Keratinocyte (primary cell): ENCODE results near the gene FAM120C. TPM values are rescaled to one million over a fixed set of nuclear protein-coding genes. Genes with fewer than 3 reads are reported as not detected.

ENCODE experiments used
- DNase-seq: peaks from one replicate; pipeline ENCODE4 v3.0.0-alpha.2; 2011; ENCODE audit warnings: low read depth, missing footprints, low spot score
- FAIRE-seq: peaks from 2 replicates; lab custom pipeline; 2011; peaks lifted over from hg19 to GRCh38; lab: Jason Lieb, UNC
- H2AFZ ChIP-seq: 2 replicates; pipeline ENCODE4 v1.6.0; 2012; ENCODE audit warnings: low read length, control low read depth, inconsistent platforms; ENCODE audit not compliant: control insufficient read depth
- H3K27ac ChIP-seq: 2 replicates; pipeline ENCODE4 v1.5.1; 2011; ENCODE audit warnings: low read length; ENCODE audit not compliant: control insufficient read depth, insufficient read depth
- H3K27me3 ChIP-seq: 3 replicates; pipeline ENCODE4 v1.6.0; 2011; ENCODE audit warnings: low read length; ENCODE audit not compliant: control insufficient read depth, insufficient read depth; ENCODE audit errors: extremely low read depth
- H3K36me3 ChIP-seq, 2 experiments: 2 replicates in 1 of 2; 3 replicates in 1 of 2; pipeline ENCODE4 v1.5.1; 2011; ENCODE audit warnings: low read length in 2 of 2, mild to moderate bottlenecking in 1 of 2; ENCODE audit not compliant: control insufficient read depth in 2 of 2, insufficient read depth in 2 of 2; ENCODE audit errors: extremely low read depth in 1 of 2
- H3K4me1 ChIP-seq: 3 replicates; pipeline ENCODE4 v1.5.1; 2011; ENCODE audit warnings: low read length; ENCODE audit not compliant: control insufficient read depth, insufficient read depth; ENCODE audit errors: extremely low read depth
- H3K4me2 ChIP-seq: 3 replicates; pipeline ENCODE4 v1.6.0; 2011; ENCODE audit warnings: low read depth, low read length; ENCODE audit not compliant: control insufficient read depth, insufficient read depth; ENCODE audit errors: extremely low read depth
- H3K4me3 ChIP-seq, 3 experiments: fragments of 200-600 bp in 1 of 3; sonication (generic) in 1 of 3; 2 replicates in 2 of 3; 3 replicates in 1 of 3; pipeline ENCODE4 v1.5.1; 2011 to 2016; ENCODE audit warnings: low read length in 3 of 3, mild to moderate bottlenecking in 3 of 3, control low read depth in 2 of 3, inconsistent platforms in 1 of 3, low read depth in 1 of 3, mixed read lengths in 1 of 3, mixed run types in 1 of 3, moderate library complexity in 1 of 3; ENCODE audit not compliant: control insufficient read depth in 2 of 3, insufficient read depth in 2 of 3; ENCODE audit errors: extremely low read depth in 1 of 3
- H3K79me2 ChIP-seq: 2 replicates; pipeline ENCODE4 v1.6.0; 2012; ENCODE audit warnings: low read length; ENCODE audit not compliant: control insufficient read depth, insufficient read depth
- H3K9ac ChIP-seq: 3 replicates; pipeline ENCODE4 v1.6.0; 2011; ENCODE audit warnings: low read length; ENCODE audit not compliant: control insufficient read depth, insufficient read depth; ENCODE audit errors: extremely low read depth
- H3K9me1 ChIP-seq: 3 replicates; pipeline ENCODE4 v1.6.0; 2011; ENCODE audit warnings: low read length; ENCODE audit not compliant: control insufficient read depth, insufficient read depth; ENCODE audit errors: extremely low read depth
- H3K9me3 ChIP-seq: 2 replicates; pipeline ENCODE4 v1.5.1; 2012; ENCODE audit warnings: low read depth, low read length; ENCODE audit not compliant: control insufficient read depth
- H4K20me1 ChIP-seq: 3 replicates; pipeline ENCODE4 v1.6.0; 2011; ENCODE audit warnings: low read length; ENCODE audit not compliant: control insufficient read depth, insufficient read depth; ENCODE audit errors: extremely low read depth
- CTCF ChIP-seq, 3 experiments: IDR thresholded peaks in 1 of 3; conservative IDR thresholded peaks in 1 of 3; optimal IDR thresholded peaks in 1 of 3; 2 replicates in 2 of 3; 3 replicates in 1 of 3; pipeline versions ENCODE3 to v1.5.1; 2011; ENCODE audit warnings: low read length in 3 of 3, mild to moderate bottlenecking in 3 of 3, moderate library complexity in 2 of 3, control low read depth in 1 of 3, inconsistent platforms in 1 of 3; ENCODE audit not compliant: insufficient read depth in 2 of 3; ENCODE audit errors: extremely low read depth in 1 of 3
- EZH2 ChIP-seq: IDR thresholded peaks from one replicate; pipeline ENCODE4 v1.6.1; 2012; ENCODE audit warnings: inconsistent platforms, mild to moderate bottlenecking, low read length, moderate library complexity
- dilution Hi-C: fragments of 300-500 bp; cut with MboI; formaldehyde crosslinking; loops from one replicate; pipeline ENCODE4 v1.7.0; 2020; ENCODE audit warnings: low sequenced_read_pairs; ENCODE audit not compliant: extremely low pct_ligation_motif_present
- polyA plus RNA-seq, 5 experiments: library from polyadenylated mRNA; depleted of rRNA in 3 of 5; stranded (reverse) in 3 of 5; stranded (forward) in 1 of 5; unstranded in 1 of 5; fragments of >200 nt; gene quantifications; 1 replicate in 1 of 5; 2 replicates in 3 of 5; 3 replicates in 1 of 5; pipeline versions ENCODE4 v1.2.1 to v1.2.3, GENCODE V29; 2011 to 2012; ENCODE audit warnings: missing spikeins in 2 of 5, low read depth in 1 of 5, low replicate concordance in 1 of 5

FAM120C gene
- polyA plus RNA-seq, 1 donor (not counting 4 experiments of a cell fraction or from before 2014, with no cell fraction given): 1.9 TPM

GRCh38 chrX:54067766-54068165 lies 115.3 kb downstream of the FAM120C start:
- no peak overlapping the region for H3K27ac ChIP-seq
- FAIRE-seq: no peak
- H3K4me2 ChIP-seq: no peak overlapping the region
- TF ChIP-seq CTCF (optimal IDR thresholded peaks at IDR 0.05 in 1 of 3, IDR thresholded peaks at IDR 0.05 in 1 of 3, conservative IDR thresholded peaks at IDR 0.05 in 1 of 3; ENCODE audit: extremely low read depth in 1 of 3, insufficient read depth in 2 of 3, low read length in 3 of 3): no peak
- TF ChIP-seq EZH2: no peak
- H3K36me3 ChIP-seq: no peaks in the 10 kb centered on the region
- H3K4me1 ChIP-seq: no peaks in the 10 kb centered on the region
- no peak overlapping the region for H3K4me3 ChIP-seq
- H4K20me1 ChIP-seq: no peaks in the 10 kb centered on the region
- no peaks in the 10 kb centered on the region for H3K9me1 ChIP-seq
- no peak overlapping the region for H2AFZ ChIP-seq
- H3K79me2 ChIP-seq: no peaks in the 10 kb centered on the region
- H3K9me3 ChIP-seq: no peaks in the 10 kb centered on the region
- no peaks in the 10 kb centered on the region for H3K27me3 ChIP-seq
- dilution Hi-C loops: no loop called here
- DNase-seq: no peak
- H3K9ac ChIP-seq: no peak overlapping the region

GRCh38 chrX:54066841-54067240 lies 116.2 kb downstream of the FAM120C start:
- Histone ChIP-seq H4K20me1 (no peaks in the 10 kb centered on the region), H3K4me1 (no peaks in the 10 kb centered on the region), H3K27ac (no peak overlapping the region), H3K79me2 (no peaks in the 10 kb centered on the region), H3K4me3 (no peak overlapping the region), H3K4me2 (no peak overlapping the region), H3K9ac (no peak overlapping the region), H3K36me3 (no peaks in the 10 kb centered on the region), H3K9me1 (no peaks in the 10 kb centered on the region), H3K9me3 (no peaks in the 10 kb centered on the region), H3K27me3 (no peaks in the 10 kb centered on the region), H2AFZ (no peak overlapping the region)
- no peak for FAIRE-seq
- dilution Hi-C loops: no loop called here
- no peak for TF ChIP-seq CTCF (optimal IDR thresholded peaks at IDR 0.05 in 1 of 3, IDR thresholded peaks at IDR 0.05 in 1 of 3, conservative IDR thresholded peaks at IDR 0.05 in 1 of 3; ENCODE audit: extremely low read depth in 1 of 3, insufficient read depth in 2 of 3, low read length in 3 of 3)
- DNase-seq: no peak
